Measurements from ENCODE around the gene PPM1H.
"Not testable (repeated sequence)": the region's sequence is repeated elsewhere in the genome, so short reads cannot be mapped to it uniquely, and the experiment has no call there.

PPM1H gene

DNA sequence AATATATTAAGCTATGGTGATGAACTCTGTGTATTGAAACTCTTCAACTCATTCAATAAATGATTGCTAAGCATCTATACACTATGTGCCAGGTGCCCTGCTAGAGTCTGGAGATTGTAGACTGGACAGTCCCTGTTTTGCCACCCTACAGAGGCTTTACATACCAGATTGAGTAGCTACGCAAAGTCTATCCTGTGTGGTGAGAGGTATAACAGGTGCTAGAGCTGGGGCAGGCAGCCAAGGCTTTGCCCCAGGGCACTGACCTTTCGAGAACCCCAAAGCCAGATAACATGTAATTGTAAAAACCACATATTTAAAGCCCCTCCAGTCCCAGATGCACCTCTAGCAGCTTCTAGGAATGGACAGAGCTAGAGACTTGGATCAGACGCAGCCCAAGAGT is 52.8 kb downstream of the PPM1H start:
- no peak overlapping the region for H3K27ac ChIP-seq
- TF ChIP-seq, protein P1, sequence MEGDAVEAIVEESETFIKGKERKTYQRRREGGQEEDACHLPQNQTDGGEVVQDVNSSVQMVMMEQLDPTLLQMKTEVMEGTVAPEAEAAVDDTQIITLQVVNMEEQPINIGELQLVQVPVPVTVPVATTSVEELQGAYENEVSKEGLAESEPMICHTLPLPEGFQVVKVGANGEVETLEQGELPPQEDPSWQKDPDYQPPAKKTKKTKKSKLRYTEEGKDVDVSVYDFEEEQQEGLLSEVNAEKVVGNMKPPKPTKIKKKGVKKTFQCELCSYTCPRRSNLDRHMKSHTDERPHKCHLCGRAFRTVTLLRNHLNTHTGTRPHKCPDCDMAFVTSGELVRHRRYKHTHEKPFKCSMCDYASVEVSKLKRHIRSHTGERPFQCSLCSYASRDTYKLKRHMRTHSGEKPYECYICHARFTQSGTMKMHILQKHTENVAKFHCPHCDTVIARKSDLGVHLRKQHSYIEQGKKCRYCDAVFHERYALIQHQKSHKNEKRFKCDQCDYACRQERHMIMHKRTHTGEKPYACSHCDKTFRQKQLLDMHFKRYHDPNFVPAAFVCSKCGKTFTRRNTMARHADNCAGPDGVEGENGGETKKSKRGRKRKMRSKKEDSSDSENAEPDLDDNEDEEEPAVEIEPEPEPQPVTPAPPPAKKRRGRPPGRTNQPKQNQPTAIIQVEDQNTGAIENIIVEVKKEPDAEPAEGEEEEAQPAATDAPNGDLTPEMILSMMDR (conservative IDR thresholded peaks at IDR 0.05; ENCODE audit: low read depth) = no peak
- no peak for DNase-seq (ENCODE audit: low spot score)
- POLR2A ChIA-PET (ENCODE audit: low non-redundant PET) = no interaction called here
- CTCF ChIA-PET = interaction anchor here (1.2 kb wide), 1 partner anchor 83 kb away, joined by 3 read pairs; no protein-coding TSS in a partner anchor

DNA sequence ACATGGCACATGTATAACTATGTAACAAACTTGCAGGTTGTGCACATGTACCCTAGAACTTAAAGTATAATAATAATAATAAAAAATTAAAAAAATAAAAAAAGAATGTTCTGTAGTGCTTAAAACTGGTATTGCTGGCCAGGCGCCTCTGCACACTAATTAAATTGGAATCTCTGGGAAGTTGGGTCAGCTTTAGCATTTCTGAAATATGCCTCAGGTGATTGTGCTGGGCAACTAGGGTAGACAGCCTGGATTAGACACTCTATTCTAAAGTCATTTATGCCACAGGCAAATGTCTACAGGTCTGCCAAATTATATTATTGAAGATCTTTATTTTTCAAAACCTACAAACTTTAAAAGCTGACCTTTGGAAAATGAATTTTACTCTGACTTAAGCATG is 55.3 kb downstream of the PPM1H start:
- TF ChIP-seq, protein P1 (conservative IDR thresholded peaks at IDR 0.05; ENCODE audit: low read depth) = no peak
- ChIA-PET CTCF (no interaction called here), POLR2A (ENCODE audit: low non-redundant PET) (no interaction called here)
- H3K27ac ChIP-seq = no peak overlapping the region
- no peak for DNase-seq (ENCODE audit: low spot score)

DNA sequence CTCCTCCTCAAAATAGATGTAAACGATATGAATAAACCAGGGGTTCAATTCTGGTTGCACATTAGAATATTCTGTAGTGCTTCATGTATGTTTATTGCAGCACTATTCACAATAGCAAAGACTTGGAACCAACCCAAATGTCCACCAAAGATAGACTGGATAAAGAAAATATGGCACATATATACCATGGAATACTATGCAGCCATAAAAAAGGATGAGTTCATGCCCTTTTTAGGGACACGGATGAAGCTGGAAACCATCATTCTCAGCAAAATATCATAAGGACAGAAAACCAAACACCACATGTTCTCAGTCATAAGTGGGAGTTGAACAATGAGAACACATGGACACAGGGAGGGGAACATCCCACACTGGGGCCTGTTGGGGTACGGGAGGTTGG is 55.7 kb downstream of the PPM1H start:
- H3K27ac ChIP-seq; CTCF ChIA-PET; POLR2A ChIA-PET (ENCODE audit: low non-redundant PET); DNase-seq (ENCODE audit: low spot score): not testable (repeated sequence)

DNA sequence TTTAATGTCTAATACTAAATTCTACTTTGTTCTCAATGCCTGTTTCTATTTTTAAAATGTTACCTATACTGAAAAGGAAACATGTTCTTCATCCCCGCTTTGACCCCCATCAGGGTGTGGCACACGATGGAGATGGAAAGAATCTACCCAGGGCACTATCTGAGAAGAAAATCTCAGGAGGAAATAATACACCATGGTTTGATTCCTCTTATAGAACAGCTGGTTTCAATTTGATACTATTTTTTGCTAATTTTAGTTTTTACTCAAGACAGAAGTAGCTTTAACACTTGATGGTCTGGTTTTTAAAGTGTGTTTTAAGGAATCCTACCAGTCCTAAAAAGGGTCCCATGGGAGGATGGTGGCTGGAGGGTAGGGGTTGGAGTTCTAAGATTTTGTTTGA is 56.7 kb downstream of the PPM1H start:
- no peak overlapping the region for H3K27ac ChIP-seq
- TF ChIP-seq, protein P1 (conservative IDR thresholded peaks at IDR 0.05; ENCODE audit: low read depth) = no peak
- ChIA-PET CTCF (no interaction called here), POLR2A (ENCODE audit: low non-redundant PET) (no interaction called here)
- DNase-seq (ENCODE audit: low spot score) = no peak

DNA sequence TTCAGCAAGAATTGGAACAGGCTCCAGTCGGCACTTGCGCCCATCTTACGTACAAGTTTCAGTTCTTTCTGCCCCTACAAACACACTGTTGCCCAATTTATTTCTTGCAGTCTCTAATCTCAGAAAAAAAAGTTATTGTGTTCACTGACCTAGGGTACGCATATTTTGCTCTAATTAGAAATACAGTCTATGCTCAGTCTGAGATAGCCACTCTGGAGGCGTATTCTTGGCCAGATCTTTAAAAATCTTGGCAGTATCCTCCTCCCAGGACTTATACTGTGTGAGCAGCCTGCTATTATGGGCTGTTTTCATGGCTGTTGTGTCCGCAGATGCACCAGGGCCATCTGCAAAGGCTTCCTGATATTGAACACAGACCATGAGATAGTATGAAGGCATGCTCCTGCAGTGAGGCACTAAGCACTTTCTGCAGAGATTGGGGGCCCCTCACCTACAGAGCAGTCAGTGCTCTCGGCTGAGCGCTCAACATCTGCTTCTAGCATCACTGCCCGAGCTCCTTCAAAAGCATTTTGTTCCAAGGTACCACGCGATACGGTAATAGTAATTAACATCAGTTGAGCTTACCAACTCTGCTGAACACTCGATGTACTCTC is 57.9 kb downstream of the PPM1H start:
- CTCF ChIA-PET = no interaction called here
- DNase-seq (ENCODE audit: low spot score) = no peak
- TF ChIP-seq, protein P1 (conservative IDR thresholded peaks at IDR 0.05; ENCODE audit: low read depth) = no peak
- H3K27ac ChIP-seq = no peak overlapping the region
- POLR2A ChIA-PET (ENCODE audit: low non-redundant PET) = no interaction called here

DNA sequence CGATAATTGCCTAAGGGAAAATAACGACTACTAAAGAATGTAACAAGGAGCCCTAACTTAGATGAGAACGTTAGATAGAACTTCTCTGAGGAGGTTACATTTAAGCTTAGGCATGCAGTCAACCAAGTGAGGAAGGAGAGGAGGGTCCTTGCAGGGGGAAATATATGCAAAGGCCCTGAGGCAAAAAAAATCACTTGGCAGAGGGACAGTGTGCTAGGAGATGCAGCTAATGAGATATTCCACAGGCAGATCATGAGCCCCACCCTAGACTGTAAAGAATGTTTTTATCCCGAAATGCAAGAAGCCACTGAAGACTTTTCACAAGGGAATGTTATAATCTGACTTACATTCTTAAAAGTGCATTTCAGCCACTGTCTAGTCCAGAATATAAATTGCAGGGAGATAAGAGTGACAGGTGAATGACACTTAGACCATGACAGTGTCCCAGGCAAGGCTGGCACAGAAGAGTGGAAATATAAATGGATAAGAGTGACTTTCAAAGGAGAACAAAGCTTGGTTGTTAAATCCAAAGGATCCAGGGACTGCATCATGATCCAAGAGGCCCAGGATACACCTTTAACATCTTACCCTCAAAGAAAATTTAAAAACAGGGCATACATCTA is 61.0 kb downstream of the PPM1H start:
- H3K27ac ChIP-seq = no peak overlapping the region
- ChIA-PET POLR2A (ENCODE audit: low non-redundant PET) (no interaction called here), CTCF (interaction anchor here (0.6 kb wide), 1 partner anchor 560 kb away, joined by 3 read pairs; no protein-coding TSS in a partner anchor)
- TF ChIP-seq, protein P1 (conservative IDR thresholded peaks at IDR 0.05; ENCODE audit: low read depth) = no peak
- DNase-seq (ENCODE audit: low spot score) = no peak

DNA sequence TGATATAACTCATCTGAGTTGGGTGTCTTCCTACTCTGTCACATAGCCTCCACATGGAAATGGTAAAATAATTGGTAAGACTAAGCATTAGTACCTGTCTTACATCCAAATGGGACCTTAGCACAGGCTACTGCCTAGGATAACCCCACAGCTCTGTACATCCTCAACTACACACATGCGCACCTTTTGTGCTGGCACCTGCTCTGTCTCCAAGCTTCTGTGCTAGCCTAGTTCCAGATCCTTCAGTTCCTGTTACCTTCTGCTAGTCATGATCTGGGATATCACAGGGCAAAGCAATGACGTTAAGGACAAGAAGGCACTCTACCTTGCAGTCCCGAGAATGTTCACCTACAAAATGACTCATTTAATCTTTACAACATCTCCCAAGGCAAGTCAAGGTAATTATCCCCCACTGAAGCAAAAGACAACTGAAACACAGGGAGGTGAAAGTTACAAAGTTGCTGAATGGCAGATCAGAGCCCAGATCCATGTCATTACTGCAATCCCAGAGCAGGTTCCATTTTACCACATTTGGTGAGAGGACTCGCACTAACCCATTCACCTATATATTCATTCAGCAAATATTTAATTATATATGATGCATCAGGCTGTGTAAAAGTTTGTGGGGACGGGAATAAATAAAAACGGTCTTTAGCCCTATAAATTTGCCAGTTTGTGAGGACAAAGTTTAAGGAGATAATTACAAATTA is 61.7 kb downstream of the PPM1H start:
- POLR2A ChIA-PET (ENCODE audit: low non-redundant PET) = no interaction called here
- CTCF ChIA-PET = no interaction called here
- H3K27ac ChIP-seq = no peak overlapping the region
- DNase-seq (ENCODE audit: low spot score) = no peak
- TF ChIP-seq, protein P1 (conservative IDR thresholded peaks at IDR 0.05; ENCODE audit: low read depth) = no peak

Measured in RWPE1 (cell line).